CD8-positive, alpha-beta memory T cell (primary cell): ENCODE data around the gene FYN. TPM values are rescaled to one million over a fixed set of nuclear protein-coding genes. Genes with fewer than 3 reads are reported as not detected.
"Not testable (repeated sequence)": the region's sequence is repeated elsewhere in the genome, so short reads cannot be mapped to it uniquely, and the experiment has no call there.

Experiments
- CTCF ChIA-PET: fragments of 350-600 bp; sonication (Branson Sonifier 250); formaldehyde crosslinking; loops from one replicate; lab custom pipeline; 2021; ENCODE audit warnings: antibody characterized with exemption; lab: Charles Lee
- POLR2A ChIA-PET: fragments of 350-600 bp; sonication (Branson Sonifier 250); formaldehyde crosslinking; loops from one replicate; lab custom pipeline; 2021; ENCODE audit warnings: antibody characterized with exemption; lab: Charles Lee
- DNase-seq, 5 donors: peaks; one replicate each; pipeline versions ENCODE4 v3.0.0 to v3.0.0-alpha.2; 2020 to 2022; ENCODE audit warnings: mixed read lengths in 1 of 5
- H3K27ac ChIP-seq: one replicate; pipeline ENCODE4 v1.7.0; 2013; ENCODE audit warnings: low read depth, mild to moderate bottlenecking, low read length, moderate library complexity
- H3K27me3 ChIP-seq: 2 replicates; pipeline ENCODE4 v1.7.0; 2013; ENCODE audit warnings: low read length, mild to moderate bottlenecking; ENCODE audit not compliant: insufficient read depth, poor library complexity, severe bottlenecking
- H3K36me3 ChIP-seq: 2 replicates; pipeline ENCODE4 v1.7.0; 2013; ENCODE audit warnings: mild to moderate bottlenecking, low read length, moderate library complexity; ENCODE audit not compliant: insufficient read depth
- H3K4me1 ChIP-seq: 2 replicates; pipeline ENCODE4 v1.7.0; 2013; ENCODE audit warnings: mild to moderate bottlenecking, low read length, moderate library complexity; ENCODE audit not compliant: insufficient read depth
- H3K4me3 ChIP-seq: 2 replicates; pipeline ENCODE4 v1.7.0; 2013; ENCODE audit warnings: mild to moderate bottlenecking, low read length
- H3K9me3 ChIP-seq: 2 replicates; pipeline ENCODE4 v1.7.0; 2013; ENCODE audit warnings: mild to moderate bottlenecking, low read length
- H3K27ac Mint-ChIP-seq, 8 donors: one replicate each; pipeline ENCODE4 v1.8.0; 2020 to 2021; ENCODE audit warnings: mixed read lengths in 8 of 8, mild to moderate bottlenecking in 6 of 8, inconsistent platforms in 3 of 8, moderate library complexity in 3 of 8
- H3K27me3 Mint-ChIP-seq, 2 donors: one replicate each; pipeline ENCODE4 v1.8.0; 2020 to 2021; ENCODE audit warnings: mixed read lengths in 2 of 2, mild to moderate bottlenecking in 1 of 2, moderate library complexity in 1 of 2
- H3K36me3 Mint-ChIP-seq, 3 donors: one replicate each; pipeline ENCODE4 v1.8.0; 2020 to 2021; ENCODE audit warnings: mixed read lengths in 3 of 3, inconsistent platforms in 1 of 3, mild to moderate bottlenecking in 1 of 3
- H3K4me1 Mint-ChIP-seq, 3 donors: one replicate each; pipeline ENCODE4 v1.8.0; 2020 to 2021; ENCODE audit warnings: mixed read lengths in 3 of 3, inconsistent platforms in 1 of 3, mild to moderate bottlenecking in 1 of 3
- H3K4me3 Mint-ChIP-seq, 7 donors: one replicate each; pipeline ENCODE4 v1.8.0; 2020 to 2021; ENCODE audit warnings: mixed read lengths in 7 of 7, mild to moderate bottlenecking in 6 of 7, moderate library complexity in 4 of 7, inconsistent platforms in 2 of 7
- H3K9me3 Mint-ChIP-seq, 5 donors: one replicate each; pipeline ENCODE4 v1.8.0; 2020 to 2022; ENCODE audit warnings: mixed read lengths in 5 of 5, mild to moderate bottlenecking in 3 of 5, moderate library complexity in 2 of 5, inconsistent platforms in 1 of 5
- polyA plus RNA-seq: library from polyadenylated mRNA; unstranded; fragments of 300-500 nt; fragmentation: Illumina TruSeq; gene quantifications from one replicate; pipeline ENCODE4 v1.2.3, GENCODE V29; 2021
- total RNA-seq, 2 experiments: library from RNA; stranded (reverse); gene quantifications; one replicate each; pipeline ENCODE4 v1.2.3, GENCODE V29; 2021

Gene FYN
- total and polyA plus RNA-seq, 3 experiments from 2014 or later: 481 to 611 (median 491) TPM

GRCh38 chr6:111912904-111913303, 39.7 kb upstream of the FYN start:
- DNase-seq: no peak
- H3K9me3 Mint-ChIP-seq: no peaks in the 10 kb centered on the region
- H3K4me3 Mint-ChIP-seq: no peak overlapping the region
- peaks cover 0 to 5% (median 0%) of the 10 kb centered on the region in 3 donors for H3K36me3 Mint-ChIP-seq
- Histone ChIP-seq H3K36me3 (no peaks in the 10 kb centered on the region), H3K4me3 (no peak overlapping the region), H3K9me3 (no peaks in the 10 kb centered on the region), H3K27ac (no peak overlapping the region), H3K27me3 (no peaks in the 10 kb centered on the region), H3K4me1 (no peaks in the 10 kb centered on the region)
- H3K27me3 Mint-ChIP-seq: no peaks in the 10 kb centered on the region
- POLR2A ChIA-PET: no interaction called here
- H3K27ac Mint-ChIP-seq: peak overlapping the region in 1 of 8 donors; percentile 14
- peaks cover 0 to 5% (median 0%) of the 10 kb centered on the region in 3 donors for H3K4me1 Mint-ChIP-seq
- CTCF ChIA-PET: no interaction called here

- no peak for DNase-seq
- Mint-ChIP-seq H3K36me3 (peaks cover 0 to 5% (median 0%) of the 10 kb centered on the region in 3 donors), H3K27me3 (no peaks in the 10 kb centered on the region), H3K4me3 (no peak overlapping the region), H3K4me1 (peaks cover 0 to 5% (median 0%) of the 10 kb centered on the region in 3 donors), H3K27ac (no peak overlapping the region), H3K9me3 (no peaks in the 10 kb centered on the region)
- H3K27me3 ChIP-seq: no peaks in the 10 kb centered on the region
- ChIA-PET POLR2A (interaction anchor here (0.7 kb wide), 1 partner anchor 81 kb away, joined by 3 read pairs; no protein-coding TSS in a partner anchor), CTCF (no interaction called here)
- no peak overlapping the region for H3K4me3 ChIP-seq
- no peaks in the 10 kb centered on the region for H3K9me3 ChIP-seq
- H3K4me1 ChIP-seq: no peaks in the 10 kb centered on the region
- H3K27ac ChIP-seq: no peak overlapping the region
- H3K36me3 ChIP-seq: no peaks in the 10 kb centered on the region
Measured at GRCh38 chr6:111911428-111911827, 38.2 kb upstream of the FYN start.

- Histone ChIP-seq H3K4me3 (no peak overlapping the region), H3K36me3 (no peaks in the 10 kb centered on the region), H3K9me3 (no peaks in the 10 kb centered on the region), H3K27me3 (no peaks in the 10 kb centered on the region), H3K27ac (no peak overlapping the region), H3K4me1 (no peaks in the 10 kb centered on the region)
- no peak for DNase-seq
- POLR2A ChIA-PET: no interaction called here
- peaks cover 0 to 5% (median 0%) of the 10 kb centered on the region in 3 donors for H3K4me1 Mint-ChIP-seq
- H3K27ac Mint-ChIP-seq: peak overlapping the region in 1 of 8 donors; percentile 35
- H3K4me3 Mint-ChIP-seq: no peak overlapping the region
- H3K27me3 Mint-ChIP-seq: no peaks in the 10 kb centered on the region
- no peaks in the 10 kb centered on the region for H3K9me3 Mint-ChIP-seq
- H3K36me3 Mint-ChIP-seq: peaks cover 0 to 5% (median 0%) of the 10 kb centered on the region in 3 donors
- CTCF ChIA-PET: no interaction called here
Measured at GRCh38 chr6:111909238-111909637, 36.0 kb upstream of the FYN start.

GRCh38 chr6:111908365-111908764, 35.1 kb upstream of the FYN start:
- DNase-seq, H3K27me3 Mint-ChIP-seq, H3K4me1 Mint-ChIP-seq, H3K9me3 Mint-ChIP-seq, H3K27ac ChIP-seq, H3K4me1 ChIP-seq, H3K4me3 ChIP-seq, H3K36me3 ChIP-seq, H3K9me3 ChIP-seq, POLR2A ChIA-PET, H3K4me3 Mint-ChIP-seq, H3K27ac Mint-ChIP-seq, CTCF ChIA-PET, H3K36me3 Mint-ChIP-seq, H3K27me3 ChIP-seq: not testable (repeated sequence)

GRCh38 chr6:111900735-111901134, 27.5 kb upstream of the FYN start:
- Histone ChIP-seq H3K9me3 (no peaks in the 10 kb centered on the region), H3K4me1 (no peaks in the 10 kb centered on the region), H3K27me3 (no peaks in the 10 kb centered on the region), H3K36me3 (no peaks in the 10 kb centered on the region), H3K27ac (no peak overlapping the region), H3K4me3 (no peak overlapping the region)
- Mint-ChIP-seq H3K9me3 (no peaks in the 10 kb centered on the region), H3K4me3 (no peak overlapping the region), H3K36me3 (no peaks in the 10 kb centered on the region), H3K4me1 (no peaks in the 10 kb centered on the region), H3K27me3 (no peaks in the 10 kb centered on the region), H3K27ac (peak overlapping the region in 1 of 8 donors; percentile 10)
- DNase-seq: no peak
- CTCF ChIA-PET: no interaction called here
- POLR2A ChIA-PET: no interaction called here

GRCh38 chr6:111899531-111899930, 26.3 kb upstream of the FYN start:
- Mint-ChIP-seq H3K4me3 (no peak overlapping the region), H3K9me3 (no peaks in the 10 kb centered on the region), H3K27ac (no peak overlapping the region), H3K4me1 (no peaks in the 10 kb centered on the region), H3K36me3 (no peaks in the 10 kb centered on the region), H3K27me3 (no peaks in the 10 kb centered on the region)
- CTCF ChIA-PET: no interaction called here
- H3K9me3 ChIP-seq: no peaks in the 10 kb centered on the region
- no peak overlapping the region for H3K27ac ChIP-seq
- DNase-seq: no peak
- POLR2A ChIA-PET: no interaction called here
- H3K27me3 ChIP-seq: no peaks in the 10 kb centered on the region
- no peaks in the 10 kb centered on the region for H3K4me1 ChIP-seq
- H3K4me3 ChIP-seq: no peak overlapping the region
- no peaks in the 10 kb centered on the region for H3K36me3 ChIP-seq

- peak overlapping the region in 1 of 8 donors; percentile 57 for H3K27ac Mint-ChIP-seq
- H3K36me3 Mint-ChIP-seq: no peaks in the 10 kb centered on the region
- no peak for DNase-seq
- H3K27me3 ChIP-seq: no peaks in the 10 kb centered on the region
- ChIA-PET CTCF (no interaction called here), POLR2A (no interaction called here)
- H3K4me3 ChIP-seq: no peak overlapping the region
- H3K36me3 ChIP-seq: no peaks in the 10 kb centered on the region
- no peaks in the 10 kb centered on the region for H3K4me1 Mint-ChIP-seq
- no peak overlapping the region for H3K4me3 Mint-ChIP-seq
- no peaks in the 10 kb centered on the region for H3K9me3 ChIP-seq
- no peaks in the 10 kb centered on the region for H3K4me1 ChIP-seq
- no peaks in the 10 kb centered on the region for H3K9me3 Mint-ChIP-seq
- H3K27me3 Mint-ChIP-seq: no peaks in the 10 kb centered on the region
- H3K27ac ChIP-seq: no peak overlapping the region
Measured at GRCh38 chr6:111898452-111898851, 25.2 kb upstream of the FYN start.

GRCh38 chr6:111894951-111895350, 21.7 kb upstream of the FYN start:
- CTCF ChIA-PET: no interaction called here
- Mint-ChIP-seq H3K4me3 (no peak overlapping the region), H3K9me3 (no peaks in the 10 kb centered on the region), H3K27ac (no peak overlapping the region), H3K36me3 (no peaks in the 10 kb centered on the region), H3K4me1 (no peaks in the 10 kb centered on the region), H3K27me3 (no peaks in the 10 kb centered on the region)
- no peak overlapping the region for H3K4me3 ChIP-seq
- POLR2A ChIA-PET: no interaction called here
- H3K4me1 ChIP-seq: no peaks in the 10 kb centered on the region
- no peaks in the 10 kb centered on the region for H3K9me3 ChIP-seq
- H3K27me3 ChIP-seq: no peaks in the 10 kb centered on the region
- H3K27ac ChIP-seq: no peak overlapping the region
- no peaks in the 10 kb centered on the region for H3K36me3 ChIP-seq
- no peak for DNase-seq

- no peak for DNase-seq
- no peaks in the 10 kb centered on the region for H3K27me3 ChIP-seq
- Mint-ChIP-seq H3K36me3 (no peaks in the 10 kb centered on the region), H3K27me3 (no peaks in the 10 kb centered on the region), H3K4me3 (no peak overlapping the region), H3K27ac (no peak overlapping the region), H3K9me3 (no peaks in the 10 kb centered on the region), H3K4me1 (no peaks in the 10 kb centered on the region)
- no peak overlapping the region for H3K4me3 ChIP-seq
- no peak overlapping the region for H3K27ac ChIP-seq
- no peaks in the 10 kb centered on the region for H3K36me3 ChIP-seq
- H3K9me3 ChIP-seq: no peaks in the 10 kb centered on the region
- POLR2A ChIA-PET: no interaction called here
- H3K4me1 ChIP-seq: no peaks in the 10 kb centered on the region
- CTCF ChIA-PET: no interaction called here
Measured at GRCh38 chr6:111894272-111894671, 21.0 kb upstream of the FYN start.
